HFF-Myc (cell line): ENCODE results near the gene VILL.
A peak's percentile ranks its signal among the peaks of the same experiment; 100 is the strongest.

Source experiments
- DNase-seq: peaks from one replicate; pipeline ENCODE4 v3.0.0-alpha.2; 2011; ENCODE audit warnings: low read depth; ENCODE audit errors: extremely low read depth
- H3K4me3 ChIP-seq: replicated peaks from 2 replicates; pipeline ENCODE4 v1.5.1; 2011; ENCODE audit warnings: low read depth, mild to moderate bottlenecking, control low read depth, low read length
- TF ChIP-seq, protein P1 (sequence below): IDR thresholded peaks from 2 replicates; pipeline ENCODE4 v1.5.1; 2012; ENCODE audit warnings: mild to moderate bottlenecking, low read depth, low read length, control low read depth; ENCODE audit errors: missing control alignments

VILL gene

DNA sequence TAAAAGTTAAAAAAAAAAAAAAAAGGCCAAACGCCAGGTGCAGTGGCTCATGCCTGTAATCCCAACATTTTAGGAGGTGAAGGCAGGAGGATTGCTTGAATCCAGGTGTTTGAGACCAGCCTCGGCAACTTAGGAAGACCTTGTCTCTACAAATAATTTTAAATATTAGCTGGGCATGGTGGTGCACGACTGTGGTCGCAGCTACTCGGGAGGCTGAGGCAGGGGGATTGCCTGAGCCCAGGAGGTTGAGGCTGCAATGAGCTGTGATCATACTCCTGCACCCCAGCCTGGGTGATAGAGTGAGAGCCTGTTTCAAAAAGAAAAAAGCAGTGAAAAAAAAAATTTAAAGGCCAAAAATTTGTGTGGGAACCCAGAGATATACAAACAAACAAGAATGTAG lies 45.7 kb downstream of the VILL start:
- DNase-seq, result no peak
- H3K4me3 ChIP-seq, result no peak overlapping the region
- TF ChIP-seq, protein P1, sequence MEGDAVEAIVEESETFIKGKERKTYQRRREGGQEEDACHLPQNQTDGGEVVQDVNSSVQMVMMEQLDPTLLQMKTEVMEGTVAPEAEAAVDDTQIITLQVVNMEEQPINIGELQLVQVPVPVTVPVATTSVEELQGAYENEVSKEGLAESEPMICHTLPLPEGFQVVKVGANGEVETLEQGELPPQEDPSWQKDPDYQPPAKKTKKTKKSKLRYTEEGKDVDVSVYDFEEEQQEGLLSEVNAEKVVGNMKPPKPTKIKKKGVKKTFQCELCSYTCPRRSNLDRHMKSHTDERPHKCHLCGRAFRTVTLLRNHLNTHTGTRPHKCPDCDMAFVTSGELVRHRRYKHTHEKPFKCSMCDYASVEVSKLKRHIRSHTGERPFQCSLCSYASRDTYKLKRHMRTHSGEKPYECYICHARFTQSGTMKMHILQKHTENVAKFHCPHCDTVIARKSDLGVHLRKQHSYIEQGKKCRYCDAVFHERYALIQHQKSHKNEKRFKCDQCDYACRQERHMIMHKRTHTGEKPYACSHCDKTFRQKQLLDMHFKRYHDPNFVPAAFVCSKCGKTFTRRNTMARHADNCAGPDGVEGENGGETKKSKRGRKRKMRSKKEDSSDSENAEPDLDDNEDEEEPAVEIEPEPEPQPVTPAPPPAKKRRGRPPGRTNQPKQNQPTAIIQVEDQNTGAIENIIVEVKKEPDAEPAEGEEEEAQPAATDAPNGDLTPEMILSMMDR, result no peak

DNA sequence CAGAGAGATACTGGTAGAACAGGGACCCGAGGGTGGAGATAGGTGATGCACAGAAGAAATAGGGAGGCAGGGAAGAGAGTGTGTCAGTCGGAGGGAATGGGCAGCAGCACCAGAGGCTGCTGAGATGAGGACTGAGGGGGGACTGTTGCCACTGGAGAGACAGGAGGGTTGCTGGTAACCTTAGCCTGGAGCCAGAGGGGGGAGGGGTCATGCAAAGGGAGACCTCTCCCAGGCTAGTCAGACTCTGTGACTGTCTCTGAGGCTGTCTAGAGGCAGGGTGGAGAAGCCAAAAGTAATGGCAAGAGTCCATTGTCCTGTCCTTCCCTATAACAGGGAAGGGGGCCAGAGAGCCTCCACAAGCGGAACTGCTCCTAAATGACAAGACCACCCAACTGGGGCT lies 46.3 kb downstream of the VILL start:
- H3K4me3 ChIP-seq, result no peak overlapping the region
- TF ChIP-seq, protein P1, result no peak
- no peak for DNase-seq

DNA sequence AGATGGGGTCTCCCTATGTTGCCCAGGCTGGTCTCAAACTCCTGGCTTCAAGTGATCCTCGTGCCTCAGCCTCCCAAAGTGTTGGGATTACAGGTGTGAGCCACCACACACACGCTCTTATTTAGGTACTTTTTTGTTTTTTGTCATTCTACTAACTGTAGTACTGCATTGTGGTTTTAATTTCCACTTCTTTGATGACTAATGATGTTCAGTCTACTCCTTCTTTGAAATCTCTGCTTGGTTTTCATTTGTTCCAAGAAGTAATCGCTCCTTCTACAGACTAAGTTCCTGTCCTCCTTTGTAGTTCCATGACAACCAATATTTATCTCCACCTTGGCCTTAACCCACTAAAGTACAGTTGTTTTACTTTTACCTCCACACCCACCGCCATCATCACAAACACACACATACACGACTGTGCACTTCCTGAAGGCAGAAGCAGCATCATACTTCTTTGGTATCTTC lies 47.9 kb downstream of the VILL start:
- no peak overlapping the region for H3K4me3 ChIP-seq
- TF ChIP-seq, protein P1, result no peak
- no peak for DNase-seq

DNA sequence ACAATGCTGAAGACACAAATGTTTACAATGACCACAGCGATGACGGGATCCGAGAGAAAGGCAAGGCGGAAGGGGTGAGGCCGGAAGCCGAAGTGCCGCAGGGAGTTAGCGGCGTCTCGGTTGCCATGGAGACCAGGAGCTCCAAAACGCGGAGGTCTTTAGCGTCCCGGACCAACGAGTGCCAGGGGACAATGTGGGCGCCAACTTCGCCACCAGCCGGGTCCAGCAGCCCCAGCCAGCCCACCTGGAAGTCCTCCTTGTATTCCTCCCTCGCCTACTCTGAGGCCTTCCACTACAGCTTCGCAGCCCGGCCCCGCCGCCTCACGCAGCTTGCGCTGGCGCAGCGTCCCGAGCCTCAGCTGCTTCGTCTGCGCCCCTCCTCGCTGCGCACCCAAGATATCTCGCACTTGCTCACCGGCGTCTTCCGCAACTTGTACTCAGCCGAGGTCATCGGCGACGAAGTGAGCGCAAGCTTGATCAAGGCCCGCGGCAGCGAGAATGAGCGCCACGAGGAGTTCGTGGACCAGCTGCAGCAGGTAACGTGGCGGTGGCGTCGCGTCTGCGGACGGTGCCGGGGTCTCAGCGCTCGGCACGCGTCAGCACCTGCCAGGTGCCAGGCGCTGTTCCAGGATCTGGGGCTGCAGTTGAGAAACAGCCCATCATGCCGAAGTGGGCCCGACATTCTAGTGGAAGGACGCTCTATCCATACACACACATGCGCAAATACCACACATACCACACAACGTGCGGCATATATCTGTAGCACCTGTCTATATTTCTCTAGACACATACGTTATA lies 48.7 kb downstream of the VILL start, which contains the start of gene DLEC1:
DLEC1 (plus strand) TSS at position 108 of the 798 bp plus-strand sequence; CDS start at position 126, 18 bp downstream.
- peak; percentile 36 for DNase-seq
- TF ChIP-seq, protein P1, result no peak
- peak within 1 kb of the TSS; percentile 31 for H3K4me3 ChIP-seq

DNA sequence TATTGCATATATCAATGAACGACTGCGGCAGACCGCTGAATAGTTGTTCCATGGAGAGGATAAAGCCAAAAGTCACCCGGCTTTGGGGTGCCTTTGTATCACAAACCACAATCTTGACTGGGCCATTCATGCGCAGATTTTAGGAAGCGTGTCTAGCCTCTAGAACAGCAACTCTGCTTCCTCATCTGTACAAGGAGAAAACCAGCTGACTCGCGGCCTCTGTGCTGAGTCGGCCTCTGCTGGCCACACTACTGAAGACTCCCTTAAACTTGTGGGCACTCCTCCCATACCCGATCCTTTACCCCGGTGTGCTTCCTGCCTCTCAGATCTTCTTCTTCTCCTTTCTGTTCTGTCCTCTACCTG lies 49.3 kb downstream of the VILL start:
- no peak for DNase-seq
- TF ChIP-seq, protein P1, result peak; percentile 11
- peak overlapping the region; percentile 31; the same call in 1 of the 2 replicates for H3K4me3 ChIP-seq

DNA sequence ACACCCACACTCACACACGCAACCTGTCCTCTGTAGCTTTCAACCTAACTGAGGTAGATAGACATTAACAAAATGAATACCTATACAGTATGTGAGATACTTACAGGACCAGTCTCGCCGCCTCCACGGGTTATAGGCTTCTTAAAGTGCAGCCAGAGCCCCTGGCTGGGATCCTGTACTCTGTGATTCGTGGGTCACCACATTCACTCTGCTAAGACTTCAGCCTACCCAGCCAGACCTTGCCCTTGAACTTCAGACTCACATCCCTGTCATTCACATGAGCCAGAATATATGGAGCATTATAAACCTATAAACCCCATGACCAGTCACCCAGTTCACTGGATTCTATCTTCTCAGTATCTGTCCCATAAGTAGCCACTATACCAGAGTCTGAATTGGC lies 49.8 kb downstream of the VILL start:
- DNase-seq, result no peak
- TF ChIP-seq, protein P1, result no peak
- H3K4me3 ChIP-seq, result no peak overlapping the region
